ENCODE data around the gene TMEM126B.
"Not testable (repeated sequence)": the region's sequence is repeated elsewhere in the genome, so short reads cannot be mapped to it uniquely, and the experiment has no call there.

Gene TMEM126B

GRCh38 chr11:85627998-85628770 is at the start of gene TMEM126B:
TSS of gene TMEM126B (plus strand) at chr11:85628593. CDS start at chr11:85628608, 15 bp downstream.
- peak; percentile 97 for DNase-seq

GRCh38 chr11:85582111-85582510 is 46.3 kb upstream of the TMEM126B start:
- no peak for DNase-seq

- no peak for DNase-seq
Measured at GRCh38 chr11:85589373-85589772, 39.0 kb upstream of the TMEM126B start.

GRCh38 chr11:85590848-85591483 is 37.4 kb upstream of the TMEM126B start:
- DNase-seq = peak; percentile 3

GRCh38 chr11:85595285-85595884 is 33.0 kb upstream of the TMEM126B start:
- DNase-seq = peak; percentile 10

GRCh38 chr11:85596886-85597285 is 31.5 kb upstream of the TMEM126B start:
- DNase-seq = no peak

- DNase-seq = no peak
Measured at GRCh38 chr11:85599083-85599482, 29.3 kb upstream of the TMEM126B start.

GRCh38 chr11:85602526-85603213 is 25.7 kb upstream of the TMEM126B start:
- no peak for DNase-seq

- DNase-seq = no peak
Measured at GRCh38 chr11:85603220-85603619, 25.2 kb upstream of the TMEM126B start.

GRCh38 chr11:85606237-85606636 is 22.2 kb upstream of the TMEM126B start:
- DNase-seq = not testable (repeated sequence)

GRCh38 chr11:85608621-85609020 is 19.8 kb upstream of the TMEM126B start:
- DNase-seq = not testable (repeated sequence)

GRCh38 chr11:85609286-85609685 is 19.1 kb upstream of the TMEM126B start:
- DNase-seq = not testable (repeated sequence)

- DNase-seq = not testable (repeated sequence)
Measured at GRCh38 chr11:85611643-85612042, 16.8 kb upstream of the TMEM126B start.

- no peak for DNase-seq
Measured at GRCh38 chr11:85619499-85619898, 8.9 kb upstream of the TMEM126B start.

GRCh38 chr11:85620256-85620655 is 8.1 kb upstream of the TMEM126B start:
- no peak for DNase-seq

GRCh38 chr11:85626496-85626895 is 1.9 kb upstream of the TMEM126B start:
- no peak for DNase-seq

- no peak for DNase-seq
Measured at GRCh38 chr11:85627332-85627997, 928 bp upstream of the TMEM126B start, which contains the start of gene DLG2. TSS of gene DLG2 (minus strand) at chr11:85627344.

GRCh38 chr11:85628771-85629341 is 463 bp downstream of the TMEM126B start:
- DNase-seq = no peak

- DNase-seq = no peak
Measured at GRCh38 chr11:85634747-85635146, 6.4 kb downstream of the TMEM126B start.

GRCh38 chr11:85643191-85643614 is 14.8 kb downstream of the TMEM126B start:
- DNase-seq = no peak

GRCh38 chr11:85647078-85647477 is 18.7 kb downstream of the TMEM126B start:
- DNase-seq = no peak

- DNase-seq = peak; percentile 81
Measured at GRCh38 chr11:85647604-85648299, 19.4 kb downstream of the TMEM126B start, which contains the start of gene TMEM126A. TSS of gene TMEM126A (plus strand) at chr11:85647967. CDS start at chr11:85650256, 2,289 bp downstream.

Data from DMS153 (cell line).